ENCODE results near the gene PIGV. TPM values are rescaled to one million over a fixed set of nuclear protein-coding genes. Genes with fewer than 3 reads are reported as not detected.

The PIGV gene
- total and polyA plus RNA-seq, 2 of the 4 experiments (the other 2 are of a cell fraction) = 7.2 to 10.6 TPM

GRCh38 chr1:26752519-26752918, 35.2 kb upstream of the PIGV start:
- Histone ChIP-seq H3K36me3 (ENCODE audit: control insufficient read depth, insufficient read depth, low read length) (peaks cover 38% of the 10 kb centered on the region), H4K20me1 (ENCODE audit: insufficient read depth, low read length) (peaks cover 43% of the 10 kb centered on the region), H2BK5ac (ENCODE audit: low read depth, low read length, poor library complexity, severe bottlenecking) (no peak overlapping the region), H3K27ac (ENCODE audit: insufficient read depth, low read length) (no peak overlapping the region), H2BK120ac (ENCODE audit: low read depth, low read length) (no peak overlapping the region), H3K9ac (ENCODE audit: low read depth, low read length) (no peak overlapping the region), H2AFZ (replicated peaks; ENCODE audit: low read length, poor library complexity) (no peak overlapping the region), H3K9me3 (ENCODE audit: control insufficient read depth, insufficient read depth, low read length) (no peaks in the 10 kb centered on the region), H2AK9ac (replicated peaks; ENCODE audit: low read depth, low read length, poor library complexity) (no peak overlapping the region), H3K18ac (ENCODE audit: low read depth, low read length) (no peak overlapping the region), H3K14ac (replicated peaks; ENCODE audit: low read depth, low read length) (no peak overlapping the region), H2AK5ac (ENCODE audit: low read depth, low read length) (no peak overlapping the region), H3K4ac (ENCODE audit: low read depth, low read length) (no peak overlapping the region), H3K4me2 (ENCODE audit: low read depth, low read length) (no peak overlapping the region), H3K79me1 (ENCODE audit: low read depth in 1 of 2, low read length in 2 of 2) (peaks cover 42 to 81% of the 10 kb centered on the region in 2 experiments), H3K23ac (ENCODE audit: low read depth, low read length) (no peak overlapping the region), H3K9me1 (ENCODE audit: insufficient read depth, low read length) (peaks cover 18% of the 10 kb centered on the region), H4K91ac (ENCODE audit: insufficient read depth, low read depth, low read length) (no peak overlapping the region), H4K5ac (ENCODE audit: low read depth, low read length) (no peak overlapping the region), H3K4me1 (ENCODE audit: control insufficient read depth, insufficient read depth, low read length) (peaks cover 7% of the 10 kb centered on the region), H3K56ac (ENCODE audit: extremely low read depth, insufficient read depth, low read length) (no peak overlapping the region), H2BK15ac (ENCODE audit: low read depth, low read length) (no peak overlapping the region), H3K27me3 (ENCODE audit: control insufficient read depth, insufficient read depth, low read length) (no peaks in the 10 kb centered on the region), H4K8ac (ENCODE audit: low read depth in 2 of 2, low read length in 2 of 2) (no peak overlapping the region), H3K4me3 (ENCODE audit: insufficient read depth, low read depth, low read length) (no peak overlapping the region), H2BK20ac (ENCODE audit: low read depth, low read length) (no peak overlapping the region)
- DNase-seq = no peak
- BruUV-seq (replicated peaks) = no TSS peak
- dilution Hi-C loops (cut with HindIII; ENCODE audit: low sequenced_read_pairs, unreplicated experiment) = no loop called here
- in situ Hi-C loops (cut with MboI; ENCODE audit: low sequenced_read_pairs) = no loop called here
- intact Hi-C loops (cut with micrococcal nuclease) = no loop called here
- CTCF ChIA-PET = no interaction called here
- WGBS, 2 experiments (ENCODE audit: extremely low coverage in 2 of 2, insufficient read length in 1 of 2) = 100% methylated on average over 2 of the region's 4 CpGs; no CpG with 5 or more reads in 1 of the 2 experiments
- TF ChIP-seq MXI1 (IDR thresholded peaks at IDR 0.05; ENCODE audit: borderline replicate concordance, low read depth, low read length) (no peak), RAD21 (IDR thresholded peaks at IDR 0.05; ENCODE audit: low read length) (no peak), POLR2A (IDR thresholded peaks at IDR 0.05; ENCODE audit: low read depth, low read length) (no peak), CHD1 (IDR thresholded peaks at IDR 0.05; ENCODE audit: low read depth, low read length) (no peak), BHLHE40 (IDR thresholded peaks at IDR 0.05; ENCODE audit: low read depth, low read length) (no peak)
- TF ChIP-seq, protein P1, sequence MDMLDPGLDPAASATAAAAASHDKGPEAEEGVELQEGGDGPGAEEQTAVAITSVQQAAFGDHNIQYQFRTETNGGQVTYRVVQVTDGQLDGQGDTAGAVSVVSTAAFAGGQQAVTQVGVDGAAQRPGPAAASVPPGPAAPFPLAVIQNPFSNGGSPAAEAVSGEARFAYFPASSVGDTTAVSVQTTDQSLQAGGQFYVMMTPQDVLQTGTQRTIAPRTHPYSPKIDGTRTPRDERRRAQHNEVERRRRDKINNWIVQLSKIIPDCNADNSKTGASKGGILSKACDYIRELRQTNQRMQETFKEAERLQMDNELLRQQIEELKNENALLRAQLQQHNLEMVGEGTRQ (IDR thresholded peaks at IDR 0.05; ENCODE audit: low read depth, low read length) = no peak
- POLR2A ChIA-PET (ENCODE audit: unreplicated experiment) = no interaction called here
- no peak for ATAC-seq (ENCODE audit: low read depth)
